K562 (cell line): ENCODE results near the gene GRIPAP1. TPM values are rescaled to one million over a fixed set of nuclear protein-coding genes. Genes with fewer than 3 reads are reported as not detected.
A peak's percentile ranks its signal among the peaks of the same experiment; 100 is the strongest.

ENCODE experiments used
- ATAC-seq: fragments of 200-7000 bp; cut with Tn5 transposase; 3 replicates; pipeline ENCODE4 v1.9.1; 2020; ENCODE audit warnings: moderate library complexity
- BruUV-seq: library from RNA; stranded (reverse); fragments of 400-500 nt; replicated peaks from 2 replicates; lab custom pipeline; 2021; lab: Mats Ljungman, UMichigan
- CTCF ChIA-PET: fragments of 300-600 bp; formaldehyde crosslinking; extraction: SDS; loops from one replicate; lab custom pipeline; 2021; ENCODE audit warnings: low intra/inter-chr PET ratio; lab: Yijun Ruan, JAX
- POLR2A ChIA-PET: fragments of 300-600, 350-650 bp; sonication (Branson Sonifier 250); formaldehyde crosslinking; extraction: SDS; loops from one replicate; lab custom pipeline; 2021; ENCODE audit warnings: antibody characterized with exemption, inconsistent platforms; lab: Yijun Ruan, JAX
- DNase-seq, 4 experiments: peaks; one replicate each; pipeline versions ENCODE4 v3.0.0 to v3.0.0-alpha.2; 2011 to 2018; ENCODE audit warnings: low spot score in 3 of 4, mixed read lengths in 3 of 4; ENCODE audit errors: extremely low read depth in 1 of 4
- FAIRE-seq: peaks from 2 replicates; lab custom pipeline; 2011; peaks lifted over from hg19 to GRCh38; lab: Jason Lieb, UNC
- H2AFZ ChIP-seq: 2 replicates; pipeline ENCODE4 v1.6.0; 2011; ENCODE audit warnings: low read depth, low read length, control low read depth, inconsistent platforms
- H3K27ac ChIP-seq: fragments of 200-600 bp; 3 replicates; pipeline ENCODE4 v1.8.0; 2011; ENCODE audit warnings: low read depth, mild to moderate bottlenecking, control low read depth, inconsistent platforms, low read length, moderate library complexity, mixed read lengths; ENCODE audit errors: extremely low read depth
- H3K27me3 ChIP-seq, 2 experiments: fragments of 300-600 bp in 1 of 2; 2 replicates in 1 of 2; 3 replicates in 1 of 2; pipeline versions ENCODE4 v1.6.0 to v1.8.0; 2011; ENCODE audit warnings: inconsistent platforms in 2 of 2, low read length in 2 of 2, mild to moderate bottlenecking in 1 of 2, mixed read lengths in 1 of 2, moderate library complexity in 1 of 2; ENCODE audit not compliant: control insufficient read depth in 2 of 2, insufficient read depth in 2 of 2
- H3K36me3 ChIP-seq: fragments of 300-600 bp; 3 replicates; pipeline ENCODE4 v1.8.0; 2011; ENCODE audit warnings: mild to moderate bottlenecking, low read length, inconsistent platforms; ENCODE audit not compliant: control insufficient read depth, insufficient read depth
- H3K4me1 ChIP-seq, 2 experiments: fragments of 200-600 bp in 1 of 2; replicated peaks in 1 of 2; 2 replicates in 1 of 2; 3 replicates in 1 of 2; pipeline versions ENCODE4 v1.5.1 to v1.8.0; 2011; ENCODE audit warnings: inconsistent platforms in 2 of 2, low read length in 2 of 2, mild to moderate bottlenecking in 1 of 2, mixed read lengths in 1 of 2, moderate library complexity in 1 of 2; ENCODE audit not compliant: control insufficient read depth in 2 of 2, insufficient read depth in 2 of 2
- H3K4me2 ChIP-seq: 2 replicates; pipeline ENCODE4 v1.6.1; 2011; ENCODE audit warnings: low read length, control low read depth, inconsistent platforms, mixed read lengths; ENCODE audit not compliant: insufficient read depth
- H3K4me3 ChIP-seq: fragments of 200-600 bp; sonication (generic), shearing (Covaris generic); 2 replicates; pipeline ENCODE4 v1.5.1; 2016; ENCODE audit warnings: control low read depth, inconsistent platforms
- H3K79me2 ChIP-seq: fragments of 200-600 bp; 3 replicates; pipeline ENCODE4 v1.8.0; 2011; ENCODE audit warnings: low read length, inconsistent platforms; ENCODE audit not compliant: control insufficient read depth, insufficient read depth
- H3K9ac ChIP-seq, 2 experiments: 2 replicates each; pipeline versions ENCODE4 v1.6.0 to v1.6.1; 2011; ENCODE audit warnings: low read depth in 2 of 2, low read length in 2 of 2, control low read depth in 1 of 2, inconsistent platforms in 1 of 2, mild to moderate bottlenecking in 1 of 2, mixed read lengths in 1 of 2; ENCODE audit not compliant: insufficient read depth in 1 of 2
- H3K9me1 ChIP-seq: one replicate; pipeline ENCODE4 v1.6.0; 2011; ENCODE audit warnings: inconsistent platforms, mild to moderate bottlenecking, low read length, moderate library complexity; ENCODE audit not compliant: control insufficient read depth, insufficient read depth
- H3K9me3 ChIP-seq: replicated peaks from 2 replicates; pipeline ENCODE4 v1.5.1; 2011; ENCODE audit warnings: low read depth, low read length, inconsistent platforms; ENCODE audit not compliant: control insufficient read depth, insufficient read depth
- H4K20me1 ChIP-seq: replicated peaks from 2 replicates; pipeline ENCODE4 v1.6.1; 2011; ENCODE audit warnings: low read length, inconsistent platforms, mixed read lengths; ENCODE audit not compliant: control insufficient read depth, insufficient read depth
- AFF4 ChIP-seq: sonication (generic); formaldehyde crosslinking; IDR thresholded peaks from 2 replicates; pipeline ENCODE4 v1.8.0; 2023; ENCODE audit warnings: mild to moderate bottlenecking, missing genetic modification reagents
- DEAF1 ChIP-seq: fragments of 450-650 bp; formaldehyde crosslinking; IDR thresholded peaks from 2 replicates; pipeline ENCODE4 v1.4.0; 2020; ENCODE audit warnings: mild to moderate bottlenecking, moderate library complexity
- FOXM1 ChIP-seq, 2 experiments: fragments of 450-650 bp in 1 of 2; sonication (generic) in 1 of 2; formaldehyde crosslinking in 1 of 2; IDR thresholded peaks; 2 replicates each; pipeline versions ENCODE4 v1.6.1 to v1.9.0; 2017 to 2022; ENCODE audit warnings: low read depth in 2 of 2, mild to moderate bottlenecking in 2 of 2, missing genetic modification reagents in 1 of 2, moderate library complexity in 1 of 2
- GATAD2A ChIP-seq: fragments of 450-650 bp; IDR thresholded peaks from 2 replicates; pipeline ENCODE4 v1.6.1; 2017
- MED1 ChIP-seq: sonication (generic); formaldehyde crosslinking; IDR thresholded peaks from 2 replicates; pipeline ENCODE4 v1.8.1; 2023; ENCODE audit warnings: missing genetic modification reagents, borderline replicate concordance
- MYBL2 ChIP-seq, 2 experiments: fragments of 450-650 bp in 1 of 2; sonication (generic) in 1 of 2; formaldehyde crosslinking in 1 of 2; IDR thresholded peaks; 2 replicates each; pipeline versions ENCODE4 v1.6.1 to v1.8.1; 2017 to 2022; ENCODE audit warnings: borderline replicate concordance in 1 of 2, inconsistent platforms in 1 of 2, low read depth in 1 of 2, mild to moderate bottlenecking in 1 of 2, missing genetic modification reagents in 1 of 2, moderate library complexity in 1 of 2
- NFRKB ChIP-seq: fragments of 450-650 bp; IDR thresholded peaks from 2 replicates; pipeline ENCODE4 v1.6.1; 2016; ENCODE audit warnings: low read depth
- SMC3 ChIP-seq: conservative IDR thresholded peaks from 2 replicates; pipeline ENCODE4 v1.6.1; 2011; ENCODE audit warnings: low read depth, low read length, improper control_type of control experiment; ENCODE audit not compliant: insufficient read depth
- SNRNP70 ChIP-seq: fragments of 200-400 bp; formaldehyde crosslinking; optimal IDR thresholded peaks from 2 replicates; pipeline ENCODE3; 2017; ENCODE audit warnings: low read depth, low read length
- WGBS: fragments of 100-300 bp; shearing (Covaris generic); methylation state at CpG from one replicate; pipeline ENCODE4 v1.1.6; 2016; ENCODE audit warnings: low coverage, mixed read lengths; ENCODE audit not compliant: insufficient coverage; ENCODE audit errors: missing lambda C conversion rate; 5-methylcytosine and 5-hydroxymethylcytosine counted together
- in situ Hi-C: fragments of 300-500 bp; cut with MboI; formaldehyde crosslinking; loops from 4 replicates; pipeline ENCODE4 v1.15.0; 2018; ENCODE audit warnings: inconsistent platforms, mixed read lengths
- intact Hi-C: fragments of 100-400 bp; cut with micrococcal nuclease; formaldehyde crosslinking; loops from 2 replicates; pipeline ENCODE4 v1.14.2; 2022
- polyA plus RNA-seq, 8 experiments: library from polyadenylated mRNA; depleted of rRNA in 4 of 8; stranded (reverse) in 5 of 8; unstranded in 3 of 8; fragments of >200 nt; fragmentation: Nextera tagmentation in 2 of 8; fragmentation: Illumina TruSeq in 1 of 8; extraction: Ambion mirVana in 2 of 8; extraction: Trizol in 1 of 8; gene quantifications; 2 replicates each; pipeline versions ENCODE4 v1.2.1 to v1.2.3, GENCODE V29; 2011 to 2014; ENCODE audit warnings: inconsistent platforms in 1 of 8, missing spikeins in 1 of 8
- total RNA-seq, 7 experiments: library from RNA; depleted of rRNA in 6 of 7; stranded (reverse); fragments of >200 nt in 6 of 7; fragmentation: Illumina TruSeq in 2 of 7; extraction: Trizol in 2 of 7; gene quantifications; 2 replicates each; pipeline versions ENCODE4 v1.2.1 to v1.2.3, GENCODE V29; 2011 to 2021; ENCODE audit warnings: low replicate concordance in 1 of 7

The GRIPAP1 gene
- total and polyA plus RNA-seq, 9 of the 15 experiments (the other 6 are each of a cell fraction or from before 2014, with no cell fraction given): 4.1 to 41.6 (median 24.0) TPM

- TF ChIP-seq GATAD2A (0 out of 2 replicates have a peak, but pooled peaks have one; percentile 38), MYBL2 (IDR thresholded peaks at IDR 0.05; ENCODE audit: low read depth) (no peak), MYBL2 (CRISPR knock-in tag; IDR thresholded peaks at IDR 0.05; ENCODE audit: borderline replicate concordance) (no peak), FOXM1 (IDR thresholded peaks at IDR 0.05; ENCODE audit: low read depth) (no peak), FOXM1 (CRISPR knock-in tag; IDR thresholded peaks at IDR 0.05; ENCODE audit: low read depth) (no peak), SNRNP70 (no peak)
These were observed 61.6 kb downstream of the GRIPAP1 start (continued) for GRCh38 chrX:48940404-48940955.

- Histone ChIP-seq H3K9me1 (no peaks in the 10 kb centered on the region), H4K20me1 (no peaks in the 10 kb centered on the region), H3K27ac (peak overlapping the region; percentile 91), H3K4me2 (peak overlapping the region; percentile 30), H3K4me1 (peaks cover 65 to 84% of the 10 kb centered on the region in 2 experiments), H3K36me3 (peaks cover 67% of the 10 kb centered on the region), H3K27me3 (no peaks in the 10 kb centered on the region), H3K4me3 (no peak overlapping the region), H3K79me2 (peaks cover 96% of the 10 kb centered on the region), H3K9me3 (no peaks in the 10 kb centered on the region), H2AFZ (no peak overlapping the region), H3K9ac (peak overlapping the region; percentile 60 to 65; a peak in 3 of 4 replicates)
- in situ Hi-C loops: no loop called here
- ChIA-PET CTCF (no interaction called here), POLR2A (interaction anchor here (0.6 to 1.2 kb wide), 4 partner anchors 18 to 173 kb away, joined by 3 to 11 read pairs (median 3); partner anchors contain the start of genes OTUD5, PQBP1 and TIMM17B)
- TF ChIP-seq MED1 (CRISPR knock-in tag) (no peak), NFRKB (0 out of 2 replicates have a peak, but pooled peaks have one; percentile 28), AFF4 (CRISPR knock-in tag) (0 out of 2 replicates have a peak, but pooled peaks have one; percentile 24), DEAF1 (CRISPR knock-in tag) (no peak), SMC3 (no peak)
- intact Hi-C loops: loop anchor here (5.0 kb wide), 1 partner anchor 137 kb away; the partner anchor contains the start of gene HDAC6
- DNase-seq: no peak
- no peak for FAIRE-seq
- ATAC-seq: no peak
- WGBS: 46% methylated on average over 3 of the region's 3 CpGs
- BruUV-seq: no TSS peak
These were observed 62.4 kb downstream of the GRIPAP1 start for GRCh38 chrX:48939524-48940228.
